ENCODE data around the gene CEP170B.

DNA sequence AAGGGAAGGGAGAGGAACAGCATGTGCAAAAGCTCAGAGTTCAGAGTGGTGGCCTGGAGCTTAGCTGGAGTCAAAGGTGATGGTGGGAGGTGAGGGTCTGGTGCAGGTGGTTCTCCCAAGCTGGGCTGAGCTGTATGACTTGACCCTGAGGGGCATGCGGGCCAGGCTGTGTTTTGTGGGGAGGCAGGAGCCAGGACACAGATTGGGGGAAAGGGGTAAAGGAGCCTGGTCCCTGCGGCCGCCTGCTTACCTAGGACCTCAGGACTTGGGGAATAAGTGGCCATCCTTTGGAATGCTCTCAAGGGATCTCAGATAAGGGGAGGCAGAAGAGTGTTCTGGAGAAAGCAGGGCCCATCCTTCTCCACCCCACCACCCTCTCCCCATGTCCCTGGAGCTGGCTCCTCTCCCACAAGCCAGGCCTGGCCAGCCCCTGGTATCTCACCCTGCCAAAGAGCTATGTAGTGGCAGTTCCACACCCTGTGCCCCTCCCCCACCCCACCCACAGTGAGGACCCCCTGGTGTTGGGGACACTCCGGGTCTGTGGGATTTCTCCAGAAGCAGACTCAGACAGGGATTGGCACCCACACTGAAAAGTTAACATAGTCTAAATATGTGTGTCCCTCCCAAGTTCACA, 19.9 kb upstream of the CEP170B start:
- TF ChIP-seq HOXA7 (CRISPR knock-in tag; IDR thresholded peaks at IDR 0.05) = no peak
- no peak for TF ChIP-seq USF2 (IDR thresholded peaks at IDR 0.05)
- TF ChIP-seq, protein P1, sequence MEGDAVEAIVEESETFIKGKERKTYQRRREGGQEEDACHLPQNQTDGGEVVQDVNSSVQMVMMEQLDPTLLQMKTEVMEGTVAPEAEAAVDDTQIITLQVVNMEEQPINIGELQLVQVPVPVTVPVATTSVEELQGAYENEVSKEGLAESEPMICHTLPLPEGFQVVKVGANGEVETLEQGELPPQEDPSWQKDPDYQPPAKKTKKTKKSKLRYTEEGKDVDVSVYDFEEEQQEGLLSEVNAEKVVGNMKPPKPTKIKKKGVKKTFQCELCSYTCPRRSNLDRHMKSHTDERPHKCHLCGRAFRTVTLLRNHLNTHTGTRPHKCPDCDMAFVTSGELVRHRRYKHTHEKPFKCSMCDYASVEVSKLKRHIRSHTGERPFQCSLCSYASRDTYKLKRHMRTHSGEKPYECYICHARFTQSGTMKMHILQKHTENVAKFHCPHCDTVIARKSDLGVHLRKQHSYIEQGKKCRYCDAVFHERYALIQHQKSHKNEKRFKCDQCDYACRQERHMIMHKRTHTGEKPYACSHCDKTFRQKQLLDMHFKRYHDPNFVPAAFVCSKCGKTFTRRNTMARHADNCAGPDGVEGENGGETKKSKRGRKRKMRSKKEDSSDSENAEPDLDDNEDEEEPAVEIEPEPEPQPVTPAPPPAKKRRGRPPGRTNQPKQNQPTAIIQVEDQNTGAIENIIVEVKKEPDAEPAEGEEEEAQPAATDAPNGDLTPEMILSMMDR (IDR thresholded peaks at IDR 0.05) = no peak
- TF ChIP-seq MAX (IDR thresholded peaks at IDR 0.05) = no peak
- no peak for TF ChIP-seq SMC3 (IDR thresholded peaks at IDR 0.05)
- TF ChIP-seq CBX8 (IDR thresholded peaks at IDR 0.05) = no peak
